GM18909 (cell line): ENCODE data around the gene RHOB.
"Not testable (repeated sequence)": the region's sequence is repeated elsewhere in the genome, so short reads cannot be mapped to it uniquely, and the experiment has no call there.

ENCODE experiments used
- ATAC-seq: cut with Tn5 transposase; IDR thresholded peaks from one replicate; pipeline ENCODE4 v1.9.1; 2021; ENCODE audit warnings: mild to moderate bottlenecking; ENCODE audit not compliant: unreplicated experiment, poor library complexity

The RHOB gene

GRCh38 chr2:20435456-20435855, 11.4 kb upstream of the RHOB start:
- ATAC-seq = not testable (repeated sequence)

DNA sequence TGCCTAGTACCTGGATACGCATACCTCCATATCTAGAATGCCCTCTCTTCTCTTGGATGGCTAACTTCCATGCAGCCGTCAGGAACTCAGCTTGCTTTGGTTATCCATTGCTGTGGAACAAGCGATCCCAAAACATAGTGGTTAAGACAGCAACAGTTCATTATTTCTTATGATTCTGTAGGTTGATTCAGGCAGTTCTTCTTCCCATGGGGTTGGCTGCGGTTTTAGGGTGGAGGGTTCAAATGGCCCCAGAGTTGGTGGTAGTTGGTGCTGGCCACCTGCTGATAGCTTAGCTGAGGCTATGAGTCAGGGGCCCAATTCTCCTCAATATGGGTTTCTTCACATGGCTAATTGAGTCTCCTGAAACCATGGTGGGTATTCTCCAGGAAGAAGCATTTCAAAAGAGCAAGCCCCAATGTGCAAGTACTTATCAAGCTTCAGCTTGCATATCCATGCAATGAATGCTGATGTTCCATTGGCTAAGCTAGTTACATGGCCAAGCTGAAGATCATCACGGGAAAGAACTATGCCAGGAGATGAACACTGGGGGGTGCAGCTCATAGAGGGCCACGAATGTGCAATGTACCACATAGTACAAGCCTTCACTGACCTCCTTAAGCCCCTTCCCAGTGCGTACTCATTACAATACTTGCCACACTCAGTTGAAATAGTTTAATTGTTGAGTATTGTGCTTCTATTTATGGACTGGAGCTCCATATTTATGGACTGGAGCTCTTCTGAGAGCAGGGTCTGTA, 10.0 kb upstream of the RHOB start:
- no peak for ATAC-seq

DNA sequence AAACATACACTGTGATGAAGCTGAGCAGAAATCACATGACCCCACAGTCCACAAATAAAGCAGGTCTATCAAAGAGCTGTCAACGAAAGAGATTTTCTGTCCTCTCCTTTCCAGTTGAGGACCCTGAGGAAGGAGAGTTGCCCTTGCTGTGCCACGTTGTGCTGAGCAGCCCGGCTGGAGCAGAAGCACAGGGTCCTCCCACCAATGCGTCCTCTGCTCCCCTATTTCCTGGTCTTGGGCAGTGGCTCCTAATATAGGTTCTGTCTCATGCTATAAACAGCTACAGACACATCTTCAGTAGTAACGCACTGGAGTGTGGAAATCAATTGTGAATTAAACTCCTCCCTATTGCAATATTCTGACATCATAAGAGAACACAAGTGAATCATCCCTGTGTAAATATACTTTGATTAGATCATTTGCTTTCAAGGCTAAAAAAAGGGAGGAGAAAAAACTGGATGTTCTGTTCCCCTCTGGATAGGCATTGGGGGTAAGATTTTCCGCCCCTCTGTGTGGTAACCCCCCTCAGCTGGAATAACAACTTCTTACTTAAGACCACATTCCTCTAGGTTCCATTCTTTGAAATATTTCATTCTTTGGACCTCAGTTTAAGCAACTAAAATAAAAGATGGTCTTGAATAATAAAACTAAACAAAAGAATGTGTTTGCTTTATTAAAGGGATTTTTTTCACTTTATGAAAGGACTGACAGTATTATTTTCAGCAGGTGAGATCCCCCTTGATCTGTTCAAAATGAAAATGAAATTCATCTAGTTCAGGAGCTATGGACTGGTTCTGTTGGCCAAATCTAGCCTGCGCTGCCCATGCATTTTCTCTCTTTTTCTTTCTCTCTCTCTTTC, 8.3 kb upstream of the RHOB start:
- ATAC-seq = no peak

DNA sequence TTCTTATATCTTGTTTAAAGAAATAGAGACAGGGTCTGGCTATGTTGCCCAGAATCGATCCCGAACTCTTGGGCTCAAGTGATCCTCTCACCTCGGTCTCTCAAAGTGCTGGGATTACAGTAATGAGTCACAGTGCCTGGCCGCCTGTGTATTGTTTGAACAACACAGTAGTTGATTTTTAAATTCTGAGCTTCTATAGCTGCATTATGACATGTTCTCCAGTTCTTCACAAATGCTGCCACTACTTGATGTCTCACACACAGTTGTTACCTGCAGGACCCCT, 7.7 kb upstream of the RHOB start:
- no peak for ATAC-seq

DNA sequence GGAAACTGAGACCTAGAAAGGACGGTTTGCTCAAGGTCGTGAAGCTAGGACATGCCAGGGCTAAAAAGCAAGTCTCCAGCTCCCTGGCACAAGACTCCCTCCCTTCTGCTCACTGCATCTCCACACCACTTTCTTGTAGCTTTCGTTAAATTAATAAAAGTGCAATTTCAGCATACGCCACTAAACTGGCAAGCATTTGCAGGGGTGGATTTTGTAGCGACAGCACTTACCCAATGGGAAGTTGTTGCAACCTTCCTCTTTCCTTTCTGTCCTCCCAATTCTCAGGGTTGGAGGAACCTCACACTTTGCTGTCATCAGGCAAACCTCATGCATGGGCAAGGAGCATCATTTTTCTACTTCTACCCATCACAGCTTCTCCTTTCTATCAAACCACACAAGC, 7.4 kb upstream of the RHOB start:
- no peak for ATAC-seq

GRCh38 chr2:20440001-20440560, 6.8 kb upstream of the RHOB start:
- no peak for ATAC-seq

GRCh38 chr2:20443276-20443920, 3.5 kb upstream of the RHOB start:
- no peak for ATAC-seq

DNA sequence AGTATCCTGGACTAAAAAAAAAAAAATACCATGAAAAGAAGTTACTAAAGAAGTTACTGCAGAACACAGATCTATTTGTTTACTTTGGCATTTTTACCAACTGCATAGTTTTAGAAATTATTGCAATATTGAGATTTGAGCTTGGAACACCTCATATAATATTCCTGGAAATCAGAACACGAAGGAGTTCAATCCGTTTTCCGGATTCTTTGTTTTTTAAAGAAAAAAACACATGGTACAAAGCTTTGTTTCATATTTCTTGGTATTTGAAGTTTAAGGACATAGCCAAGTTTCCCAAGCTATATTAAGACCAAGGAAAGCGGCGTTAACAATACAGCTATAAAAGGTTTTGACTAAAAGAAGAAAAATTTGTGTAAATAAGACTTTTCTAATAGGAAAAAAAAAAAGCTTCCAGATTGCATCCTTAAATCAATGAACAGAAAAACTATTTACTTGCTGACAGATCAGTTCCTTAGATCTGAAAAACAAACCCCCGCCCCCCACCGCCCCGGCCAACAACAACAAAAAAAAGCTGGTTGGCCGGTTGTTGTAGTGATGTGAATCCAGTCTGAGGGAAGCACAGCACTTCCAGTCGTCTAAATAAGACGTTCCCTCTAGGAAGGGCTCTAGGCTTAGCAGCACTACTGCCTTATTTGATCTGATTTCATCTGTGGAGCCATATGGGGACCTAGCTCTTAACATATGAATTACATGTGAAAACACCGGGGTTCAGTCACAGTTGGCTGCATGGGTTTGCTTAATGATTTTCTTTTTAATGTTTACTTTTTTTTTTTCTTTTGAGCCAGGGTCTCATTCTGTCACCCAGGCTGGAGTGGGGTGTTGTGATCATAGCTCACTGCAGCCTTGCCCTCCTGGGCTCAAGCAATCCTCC, 2.5 kb upstream of the RHOB start:
- no peak for ATAC-seq

GRCh38 chr2:20444993-20445910, 1.6 kb upstream of the RHOB start:
- ATAC-seq = no peak

GRCh38 chr2:20446255-20446916, 488 bp upstream of the RHOB start:
- ATAC-seq = no peak

- no peak for ATAC-seq
Observed at GRCh38 chr2:20447437-20448245, 767 bp downstream of the RHOB start.

DNA sequence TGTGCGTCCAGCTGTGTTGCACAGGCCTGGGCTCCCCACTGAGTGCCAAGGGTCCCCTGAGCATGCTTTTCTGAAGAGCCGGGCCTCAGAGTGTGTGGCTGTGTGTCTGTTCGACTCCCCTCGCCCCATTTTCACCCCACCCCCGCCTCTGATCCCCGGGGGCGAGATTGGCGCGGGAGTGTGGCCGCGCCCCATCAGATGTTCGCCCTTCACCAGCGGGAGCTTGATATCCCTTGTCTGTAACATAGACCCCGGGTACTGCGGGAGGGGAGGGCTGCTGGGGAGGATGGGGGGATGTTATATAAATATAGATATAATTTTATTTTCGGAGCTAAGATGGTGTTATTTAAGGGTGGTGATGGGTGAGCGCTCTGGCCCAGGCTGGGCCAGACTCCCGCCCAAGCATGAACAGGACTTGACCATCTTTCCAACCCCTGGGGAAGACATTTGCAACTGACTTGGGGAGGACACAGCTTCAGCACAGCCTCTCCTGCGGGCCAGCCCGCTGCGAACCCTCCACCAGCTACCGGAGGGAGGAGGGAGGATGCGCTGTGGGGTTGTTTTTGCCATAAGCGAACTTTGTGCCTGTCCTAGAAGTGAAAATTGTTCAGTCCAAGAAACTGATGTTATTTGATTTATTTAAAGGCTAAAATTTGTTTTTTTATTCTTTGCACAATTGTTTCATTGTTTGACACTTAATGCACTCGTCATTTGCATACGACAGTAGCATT, 1.5 kb downstream of the RHOB start:
- no peak for ATAC-seq

DNA sequence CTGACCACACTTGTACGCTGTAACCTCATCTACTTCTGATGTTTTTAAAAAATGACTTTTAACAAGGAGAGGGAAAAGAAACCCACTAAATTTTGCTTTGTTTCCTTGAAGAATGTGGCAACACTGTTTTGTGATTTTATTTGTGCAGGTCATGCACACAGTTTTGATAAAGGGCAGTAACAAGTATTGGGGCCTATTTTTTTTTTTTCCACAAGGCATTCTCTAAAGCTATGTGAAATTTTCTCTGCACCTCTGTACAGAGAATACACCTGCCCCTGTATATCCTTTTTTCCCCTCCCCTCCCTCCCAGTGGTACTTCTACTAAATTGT, 2.1 kb downstream of the RHOB start:
- ATAC-seq = no peak

DNA sequence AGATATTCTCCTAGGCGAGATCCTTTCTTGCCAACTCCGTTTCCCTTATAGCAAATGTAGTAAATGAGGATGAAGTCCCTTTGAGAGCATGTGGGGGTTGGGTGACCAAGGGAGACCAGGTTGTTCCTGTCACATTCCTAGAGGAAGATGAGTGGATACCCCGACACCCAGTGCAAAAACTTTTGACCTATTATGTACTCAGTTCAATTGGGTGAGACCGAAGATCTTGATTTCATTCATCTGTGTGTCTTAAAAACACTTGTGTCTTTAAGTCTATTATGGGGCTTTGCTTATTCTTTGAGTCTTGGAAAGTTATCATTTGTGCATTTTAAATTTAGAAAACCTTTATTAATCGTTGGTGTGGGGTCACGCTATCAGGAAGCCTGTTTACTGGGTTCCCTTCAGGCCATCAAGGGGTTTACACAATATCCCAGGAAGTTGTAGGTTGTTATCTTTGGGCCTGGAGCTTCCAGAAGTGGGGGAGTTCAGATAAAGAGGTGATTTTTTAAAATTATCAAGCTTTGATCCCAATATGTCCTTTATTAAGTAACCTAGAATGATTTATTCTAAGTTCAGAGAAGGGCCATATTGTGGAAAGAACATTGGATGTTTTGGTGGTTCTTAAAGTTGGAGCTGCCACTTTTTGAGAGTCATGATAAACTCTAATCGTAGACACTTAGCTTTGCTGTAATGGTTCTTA, 2.8 kb downstream of the RHOB start:
- ATAC-seq = no peak

- no peak for ATAC-seq
Observed at GRCh38 chr2:20450201-20450999, 3.5 kb downstream of the RHOB start.

GRCh38 chr2:20451000-20451290, 4.1 kb downstream of the RHOB start:
- ATAC-seq = no peak
